NCI-H1105 (cell line): Measurements from ENCODE around the gene EDN3.

Source experiments
- DNase-seq: peaks from one replicate; lab custom pipeline; 2025; lab: John Stamatoyannopoulos, UW

The EDN3 gene

DNA sequence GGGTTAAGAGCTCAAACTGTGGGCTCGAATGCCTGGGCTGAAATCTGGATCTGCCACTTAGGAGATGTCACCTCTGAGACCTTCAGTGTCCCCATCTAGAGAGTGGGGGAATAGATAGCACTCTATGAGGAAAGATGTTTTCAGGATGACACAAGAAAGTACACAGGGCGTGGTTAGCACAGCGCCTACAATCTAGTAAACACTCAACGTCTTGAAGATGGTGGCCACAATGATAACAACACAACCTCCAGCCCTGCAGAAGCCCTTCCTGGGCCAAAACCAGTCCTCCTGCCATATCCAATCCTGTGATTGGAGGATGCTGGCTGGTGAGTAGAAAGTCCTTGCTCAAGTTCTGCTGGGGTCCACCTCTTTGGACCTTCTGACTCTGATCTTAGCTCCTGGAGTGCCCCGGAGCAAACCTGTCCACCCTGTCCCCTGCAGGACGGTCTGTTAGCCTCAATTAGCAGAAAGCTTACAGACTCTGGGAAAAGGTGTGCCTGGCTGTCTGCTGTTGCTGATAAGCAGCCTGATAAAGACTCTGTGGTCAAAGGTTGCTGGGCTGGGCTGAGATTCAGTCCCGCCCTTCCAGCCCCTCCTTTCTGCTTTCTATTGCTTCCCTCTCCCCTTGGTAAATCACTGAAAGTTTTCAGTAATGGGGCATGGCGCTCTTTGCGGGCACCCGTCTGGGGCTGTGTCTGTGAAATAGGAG is 8.2 kb downstream of the EDN3 start:
- DNase-seq: no peak

DNA sequence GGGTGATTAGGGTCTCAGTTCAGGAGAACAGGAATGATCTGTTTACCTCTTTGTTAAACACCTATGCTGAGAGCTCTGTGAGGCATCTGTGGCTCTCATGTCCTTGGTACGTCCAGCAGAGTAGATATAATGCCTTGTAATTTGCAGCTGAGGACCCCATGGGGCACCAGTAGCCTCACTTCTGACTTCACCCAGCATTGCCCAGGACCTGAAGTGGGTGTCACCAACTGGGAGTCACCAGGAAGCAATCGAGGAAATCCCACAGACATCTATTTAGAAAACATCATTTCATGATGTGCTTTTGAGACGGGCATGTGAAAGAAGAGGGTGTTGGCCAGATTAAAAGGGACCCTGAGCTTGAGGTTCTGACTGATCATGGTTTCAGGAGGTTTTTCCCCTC is 8.8 kb downstream of the EDN3 start:
- no peak for DNase-seq

GRCh38 chr20:59314997-59315396 is 14.6 kb downstream of the EDN3 start:
- no peak for DNase-seq

DNA sequence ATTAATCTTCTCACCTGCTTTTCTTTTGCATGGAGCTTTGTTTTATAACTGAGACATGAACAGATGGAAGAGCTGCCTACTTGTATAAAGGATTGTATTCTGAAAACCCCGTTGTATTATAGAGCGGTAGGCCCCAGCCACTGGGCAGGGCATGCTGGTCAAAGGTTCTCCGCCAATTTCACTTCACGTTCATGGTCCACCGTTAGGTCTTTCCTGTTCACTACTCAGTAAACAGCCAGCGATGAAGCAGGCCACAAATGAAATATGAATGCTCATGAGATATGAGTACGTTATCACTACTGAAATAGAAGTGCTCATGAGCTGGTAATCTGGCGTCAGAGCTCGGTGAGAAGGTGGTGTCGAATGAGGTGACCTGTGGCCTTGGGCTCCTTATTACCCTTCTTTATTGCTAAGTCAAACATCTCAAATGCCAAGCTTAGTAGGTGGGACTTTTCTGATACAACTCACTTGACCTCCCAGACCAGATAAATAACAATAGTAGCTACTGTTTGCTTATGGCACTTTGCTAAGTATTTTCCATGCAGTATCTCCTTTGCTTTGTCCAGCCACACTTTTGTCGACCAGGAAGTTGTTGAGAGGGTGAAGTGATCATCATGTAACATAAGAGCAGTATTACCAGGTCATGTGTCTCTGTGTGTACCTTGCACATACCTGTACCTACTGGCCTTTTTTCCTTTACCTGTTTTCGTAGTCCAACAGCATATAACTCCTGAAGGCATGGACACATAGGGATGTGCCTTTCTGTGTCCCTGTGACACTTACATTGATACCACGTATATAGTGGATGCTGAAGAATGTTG is 16.7 kb downstream of the EDN3 start:
- DNase-seq: no peak

- no peak for DNase-seq
Observed at GRCh38 chr20:59318201-59318790, 17.9 kb downstream of the EDN3 start.

- no peak for DNase-seq
Observed at GRCh38 chr20:59318803-59319202, 18.4 kb downstream of the EDN3 start.

DNA sequence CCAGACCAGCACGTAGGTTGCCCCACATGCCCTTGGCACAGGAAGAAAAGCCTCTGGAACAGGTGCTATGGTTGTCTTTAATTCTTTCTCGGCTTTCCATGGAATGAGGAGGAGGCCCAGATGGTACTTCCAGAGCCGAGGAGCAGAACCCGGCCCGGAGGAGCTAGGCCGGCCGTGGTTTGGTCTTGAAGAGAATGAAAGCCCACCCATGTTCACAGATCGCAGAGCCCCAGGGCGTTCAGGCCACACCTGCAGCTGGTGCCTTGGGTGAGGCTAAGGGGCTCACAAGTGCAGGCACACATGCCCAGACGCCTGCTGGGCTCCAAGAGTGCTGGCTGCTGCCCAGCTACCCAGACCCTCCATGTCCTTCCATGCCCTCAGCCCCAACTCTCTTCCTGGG is 20.0 kb downstream of the EDN3 start:
- DNase-seq: no peak

GRCh38 chr20:59320854-59321647 is 20.6 kb downstream of the EDN3 start:
- no peak for DNase-seq

GRCh38 chr20:59322081-59322480 is 21.7 kb downstream of the EDN3 start:
- no peak for DNase-seq

GRCh38 chr20:59322585-59323454 is 22.4 kb downstream of the EDN3 start:
- no peak for DNase-seq

DNA sequence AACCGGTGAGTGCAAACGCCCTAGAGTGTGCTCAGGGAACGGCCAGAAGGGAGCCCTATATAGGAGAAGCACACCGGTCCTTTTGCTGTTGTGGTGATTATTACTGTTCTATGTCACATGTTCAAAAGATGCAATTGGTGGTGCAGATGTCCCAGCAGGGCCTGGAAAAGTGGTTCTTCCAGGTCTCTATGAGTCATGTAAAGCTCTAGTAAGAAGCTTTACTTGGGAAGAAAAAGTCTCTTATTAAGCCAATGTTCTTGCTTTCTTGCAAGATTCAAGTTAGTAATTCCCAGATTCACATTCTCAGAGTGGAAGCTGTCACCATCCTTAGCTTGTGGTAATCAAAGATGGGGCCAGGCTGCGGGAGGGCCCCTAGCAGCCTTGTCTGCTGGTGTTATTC is 23.3 kb downstream of the EDN3 start:
- no peak for DNase-seq

GRCh38 chr20:59324521-59325141 is 24.2 kb downstream of the EDN3 start:
- DNase-seq: no peak

GRCh38 chr20:59325142-59325523 is 24.7 kb downstream of the EDN3 start:
- no peak for DNase-seq

- DNase-seq: no peak
Observed at GRCh38 chr20:59326188-59326587, 25.8 kb downstream of the EDN3 start.

DNA sequence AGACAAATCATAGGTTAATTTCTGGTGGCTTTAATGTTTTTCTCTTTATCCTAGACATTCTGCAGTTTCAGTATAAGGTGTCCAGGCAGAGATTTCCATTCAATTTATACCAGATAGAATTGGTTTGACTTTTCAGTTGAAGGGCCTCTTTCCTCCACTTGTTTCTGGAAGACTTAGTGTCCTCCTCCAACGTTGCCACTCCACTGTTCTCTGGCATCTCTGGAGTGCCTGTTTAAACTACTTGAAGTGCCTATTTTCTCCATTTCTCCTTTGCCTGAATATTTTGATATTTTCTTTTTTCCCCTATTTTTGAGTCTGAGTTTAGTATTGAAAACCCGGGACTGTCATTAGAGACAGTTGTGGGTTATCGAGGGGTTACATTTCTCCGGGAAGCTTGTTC is 27.7 kb downstream of the EDN3 start:
- no peak for DNase-seq

DNA sequence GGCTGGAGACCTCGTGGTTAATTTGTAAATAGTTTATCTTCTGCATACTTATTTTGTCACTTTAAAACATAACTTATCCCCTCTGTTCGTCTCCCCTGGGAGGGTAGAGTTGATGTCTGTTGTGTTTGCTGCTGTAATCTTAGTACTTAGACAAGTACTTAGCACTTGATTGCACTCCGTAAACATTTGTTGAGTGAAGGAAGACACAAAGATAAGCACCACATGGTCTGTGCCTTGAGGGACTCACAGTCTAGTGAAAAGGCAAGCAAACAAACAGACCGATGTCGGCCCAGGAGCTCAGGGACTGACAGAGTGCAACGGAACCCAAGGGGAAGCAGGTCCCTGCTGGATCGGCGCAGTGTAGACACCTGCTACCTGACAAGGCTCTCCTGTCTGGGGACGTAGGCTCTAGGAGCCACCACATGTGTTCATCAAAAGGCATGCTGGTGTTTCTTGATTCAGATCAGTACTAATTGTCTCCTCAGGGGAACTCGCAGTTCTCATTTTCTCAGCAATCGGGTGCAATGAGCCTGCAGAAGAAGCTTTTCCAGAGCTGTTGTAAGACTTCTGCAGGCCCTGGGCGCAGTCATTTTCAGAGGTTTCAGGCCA is 31.4 kb downstream of the EDN3 start:
- DNase-seq: no peak

- no peak for DNase-seq
Observed at GRCh38 chr20:59333260-59333845, 32.9 kb downstream of the EDN3 start.

GRCh38 chr20:59333951-59334350 is 33.5 kb downstream of the EDN3 start:
- peak; percentile 17 for DNase-seq

- DNase-seq: no peak
Observed at GRCh38 chr20:59334651-59335300, 34.4 kb downstream of the EDN3 start.

DNA sequence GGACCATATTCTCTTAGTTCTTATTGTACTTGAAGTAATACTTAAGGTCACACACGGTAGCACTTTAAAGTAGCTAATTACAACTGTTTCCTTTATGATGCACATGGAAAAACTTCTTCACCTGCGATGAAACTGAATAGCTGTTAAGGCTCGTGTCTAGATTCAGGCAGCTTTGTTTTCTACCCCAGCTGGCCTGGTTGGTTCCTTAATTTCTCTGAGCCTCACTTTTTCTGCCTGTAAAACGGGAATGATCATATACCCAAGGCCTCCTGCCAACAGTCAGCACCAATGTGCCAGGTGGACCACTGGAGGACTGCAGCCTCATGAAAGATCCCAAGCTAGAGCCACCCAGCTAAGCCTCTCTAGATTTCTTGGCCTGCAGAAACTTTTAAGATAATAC is 35.0 kb downstream of the EDN3 start:
- no peak for DNase-seq
